Peyer's patch (tissue), 4 donors: ENCODE results near the gene SLC2A14.
"Not testable (repeated sequence)": the region's sequence is repeated elsewhere in the genome, so short reads cannot be mapped to it uniquely, and the experiment has no call there.

Source experiments
- CTCF ChIP-seq, 6 experiments: fragments of 450-650 bp in 4 of 6; fragments of 200-600 bp in 2 of 6; sonication (generic) in 1 of 6; IDR thresholded peaks; one replicate each; pipeline ENCODE4 v1.5.1; 2017 to 2019; ENCODE audit warnings: antibody characterized with exemption in 6 of 6, mild to moderate bottlenecking in 3 of 6, moderate library complexity in 1 of 6
- POLR2A ChIP-seq, 2 donors: fragments of 450-650 bp; IDR thresholded peaks; one replicate each; pipeline ENCODE4 v1.5.1; 2017; ENCODE audit warnings: antibody characterized with exemption in 2 of 2, mild to moderate bottlenecking in 2 of 2, moderate library complexity in 2 of 2

GRCh38 chr12:7918268-7918590 is 45.5 kb upstream of the SLC2A14 start:
- not testable (repeated sequence) for TF ChIP-seq CTCF, POLR2A (IDR thresholded peaks at IDR 0.05)
